H1 (cell line): ENCODE results near the gene GRIK4. TPM values are rescaled to one million over a fixed set of nuclear protein-coding genes. Genes with fewer than 3 reads are reported as not detected.
A peak's percentile ranks its signal among the peaks of the same experiment; 100 is the strongest.

Experiments
- CTCF ChIA-PET: fragments of 300-600 bp; sonication (Branson Sonifier 250); formaldehyde crosslinking; loops from one replicate; lab custom pipeline; 2021; ENCODE audit not compliant: partially characterized antibody; lab: Charles Lee
- POLR2A ChIA-PET: fragments of 300-600 bp; sonication (Branson Sonifier 250); formaldehyde crosslinking; loops from one replicate; lab custom pipeline; 2021; ENCODE audit warnings: inconsistent platforms; ENCODE audit not compliant: partially characterized antibody; lab: Charles Lee
- DNase-seq, 2 experiments: peaks; one replicate each; pipeline versions ENCODE4 v3.0.0 to v3.0.0-alpha.2; 2010 to 2022; ENCODE audit warnings: low spot score in 2 of 2, low read depth in 1 of 2, mixed read lengths in 1 of 2
- FAIRE-seq: peaks from 2 replicates; lab custom pipeline; 2011; peaks lifted over from hg19 to GRCh38; lab: Jason Lieb, UNC
- H2AFZ ChIP-seq: 2 replicates; pipeline ENCODE4 v1.8.1; 2012; ENCODE audit warnings: low read length, inconsistent platforms
- H2AK5ac ChIP-seq: 2 replicates; pipeline ENCODE4 v1.6.1; 2013; ENCODE audit warnings: low read depth, low read length
- H2BK120ac ChIP-seq: replicated peaks from 2 replicates; pipeline ENCODE3; 2013; ENCODE audit warnings: low read depth, low read length, inconsistent platforms
- H2BK12ac ChIP-seq: 2 replicates; pipeline ENCODE4 v1.6.1; 2013; ENCODE audit warnings: low read depth, low read length
- H2BK15ac ChIP-seq: 2 replicates; pipeline ENCODE4 v1.6.1; 2013; ENCODE audit warnings: low read length
- H2BK20ac ChIP-seq: 2 replicates; pipeline ENCODE4 v1.6.1; 2013; ENCODE audit warnings: low read length
- H2BK5ac ChIP-seq: 2 replicates; pipeline ENCODE4 v1.6.1; 2013; ENCODE audit warnings: low read depth, low read length
- H3K14ac ChIP-seq: 2 replicates; pipeline ENCODE4 v1.6.1; 2013; ENCODE audit warnings: inconsistent platforms; ENCODE audit not compliant: insufficient read length
- H3K18ac ChIP-seq: 2 replicates; pipeline ENCODE4 v1.6.1; 2013; ENCODE audit warnings: low read length; ENCODE audit errors: extremely low read depth
- H3K23ac ChIP-seq: 2 replicates; pipeline ENCODE4 v1.6.1; 2013; ENCODE audit warnings: inconsistent platforms; ENCODE audit not compliant: insufficient read length
- H3K23me2 ChIP-seq: 2 replicates; pipeline ENCODE4 v1.6.1; 2013; ENCODE audit warnings: low read depth, low read length
- H3K27ac ChIP-seq: 2 replicates; pipeline ENCODE4 v1.6.1; 2011; ENCODE audit warnings: low read depth, low read length, inconsistent platforms
- H3K27me3 ChIP-seq, 4 experiments: replicated peaks in 1 of 4; 1 replicate in 1 of 4; 2 replicates in 3 of 4; pipeline versions ENCODE4 v1.6.1 to v1.8.1; 2011 to 2013; ENCODE audit warnings: low read length in 3 of 4, mild to moderate bottlenecking in 3 of 4, inconsistent platforms in 2 of 4, mixed read lengths in 2 of 4, moderate library complexity in 1 of 4; ENCODE audit not compliant: control insufficient read depth in 3 of 4, insufficient read depth in 3 of 4; ENCODE audit errors: extremely low read depth in 1 of 4
- H3K36me3 ChIP-seq, 4 experiments: 2 replicates each; pipeline versions ENCODE4 v1.6.1 to v1.8.1; 2011 to 2013; ENCODE audit warnings: mild to moderate bottlenecking in 4 of 4, low read length in 3 of 4, moderate library complexity in 2 of 4, control low read depth in 1 of 4, inconsistent platforms in 1 of 4; ENCODE audit not compliant: insufficient read depth in 4 of 4, control insufficient read depth in 2 of 4
- H3K4ac ChIP-seq: replicated peaks from 2 replicates; pipeline ENCODE3; 2013; ENCODE audit warnings: low read length, low read depth, mixed read lengths, inconsistent platforms; ENCODE audit not compliant: insufficient read length
- H3K4me1 ChIP-seq, 4 experiments: replicated peaks in 1 of 4; 1 replicate in 1 of 4; 2 replicates in 3 of 4; pipeline versions ENCODE4 v1.6.1 to v1.8.1; 2011 to 2013; ENCODE audit warnings: low read length in 3 of 4, inconsistent platforms in 2 of 4, mixed read lengths in 1 of 4; ENCODE audit not compliant: insufficient read depth in 4 of 4, control insufficient read depth in 3 of 4
- H3K4me2 ChIP-seq, 2 experiments: 2 replicates each; pipeline versions ENCODE4 v1.6.1 to v1.8.1; 2011 to 2013; ENCODE audit warnings: low read depth in 2 of 2, low read length in 2 of 2, control low read depth in 1 of 2, inconsistent platforms in 1 of 2, mild to moderate bottlenecking in 1 of 2; ENCODE audit not compliant: insufficient read depth in 1 of 2
- H3K4me3 ChIP-seq, 4 experiments: fragments of 200-600, 300-600 bp in 1 of 4; sonication (generic), shearing (Covaris generic), sonication (Bioruptor Twin) in 1 of 4; 2 replicates each; pipeline versions ENCODE4 v1.5.1 to v1.8.1; 2011 to 2016; ENCODE audit warnings: low read length in 4 of 4, low read depth in 3 of 4, control low read depth in 2 of 4, inconsistent platforms in 2 of 4, mild to moderate bottlenecking in 2 of 4, mixed read lengths in 1 of 4, moderate library complexity in 1 of 4; ENCODE audit not compliant: insufficient read depth in 2 of 4; ENCODE audit errors: extremely low read depth in 1 of 4
- H3K56ac ChIP-seq: replicated peaks from 2 replicates; pipeline ENCODE3; 2013; ENCODE audit warnings: low read depth, mild to moderate bottlenecking, mixed read lengths, low read length, inconsistent platforms; ENCODE audit not compliant: insufficient read length
- H3K79me1 ChIP-seq: 2 replicates; pipeline ENCODE4 v1.6.1; 2013; ENCODE audit warnings: low read depth, low read length, control low read depth
- H3K79me2 ChIP-seq, 2 experiments: 2 replicates each; pipeline versions ENCODE4 v1.6.1 to v1.8.1; 2012 to 2013; ENCODE audit warnings: low read length in 2 of 2, mild to moderate bottlenecking in 2 of 2, inconsistent platforms in 1 of 2; ENCODE audit not compliant: insufficient read depth in 2 of 2, control insufficient read depth in 1 of 2
- H3K9ac ChIP-seq, 4 experiments: replicated peaks in 1 of 4; 1 replicate in 1 of 4; 2 replicates in 3 of 4; pipeline versions ENCODE4 v1.6.1 to v1.8.1; 2011 to 2013; ENCODE audit warnings: low read depth in 3 of 4, low read length in 3 of 4, control low read depth in 2 of 4, mild to moderate bottlenecking in 2 of 4, moderate library complexity in 2 of 4, inconsistent platforms in 1 of 4; ENCODE audit errors: extremely low read depth in 1 of 4
- H3K9me3 ChIP-seq, 2 experiments: 2 replicates each; pipeline versions ENCODE4 v1.6.1 to v1.8.1; 2012 to 2013; ENCODE audit warnings: mild to moderate bottlenecking in 2 of 2, moderate library complexity in 2 of 2, control low read depth in 1 of 2, inconsistent platforms in 1 of 2, low read depth in 1 of 2, low read length in 1 of 2, mixed read lengths in 1 of 2; ENCODE audit not compliant: insufficient read depth in 2 of 2
- H4K20me1 ChIP-seq, 2 experiments: replicated peaks in 1 of 2; 2 replicates each; pipeline versions ENCODE3 to v1.8.1; 2011 to 2013; ENCODE audit warnings: inconsistent platforms in 2 of 2, low read length in 2 of 2, mild to moderate bottlenecking in 1 of 2; ENCODE audit not compliant: insufficient read depth in 2 of 2, control insufficient read depth in 1 of 2
- H4K5ac ChIP-seq: 2 replicates; pipeline ENCODE4 v1.6.1; 2013; ENCODE audit warnings: low read length, low read depth, mixed read lengths, inconsistent platforms; ENCODE audit not compliant: insufficient read length
- H4K8ac ChIP-seq: 2 replicates; pipeline ENCODE4 v1.8.0; 2013; ENCODE audit warnings: mild to moderate bottlenecking, moderate library complexity, low read length, inconsistent platforms; ENCODE audit not compliant: insufficient read depth; ENCODE audit errors: extremely low read depth
- H4K91ac ChIP-seq: replicated peaks from 2 replicates; pipeline ENCODE3; 2013; ENCODE audit warnings: low read length, mixed read lengths, inconsistent platforms; ENCODE audit not compliant: insufficient read length
- ASH2L ChIP-seq: fragments of 200-600, 300-600 bp; sonication (generic); IDR thresholded peaks from one replicate; pipeline ENCODE4 v1.7.1; 2017; ENCODE audit warnings: low read length
- ATF3 ChIP-seq: IDR thresholded peaks from 2 replicates; pipeline ENCODE4 v1.6.1; 2011; ENCODE audit warnings: low read depth, mild to moderate bottlenecking, low read length; ENCODE audit not compliant: insufficient read depth
- BRCA1 ChIP-seq: IDR thresholded peaks from 2 replicates; pipeline ENCODE4 v1.6.1; 2012; ENCODE audit warnings: low read depth, low read length, improper control_type of control experiment
- CBX5 ChIP-seq: fragments of 300-800, 300-1000 bp; sonication (generic); IDR thresholded peaks from 2 replicates; pipeline ENCODE4 v1.7.1; 2016; ENCODE audit warnings: antibody characterized with exemption, low read length, low read depth
- HDAC2 ChIP-seq, 2 experiments: fragments of 300-600 bp in 1 of 2; sonication (generic) in 1 of 2; IDR thresholded peaks; 2 replicates each; pipeline ENCODE4 v1.6.1; 2011 to 2012; ENCODE audit warnings: low read depth in 2 of 2, low read length in 2 of 2, mild to moderate bottlenecking in 2 of 2, moderate library complexity in 2 of 2, borderline replicate concordance in 1 of 2, inconsistent platforms in 1 of 2
- MAFK ChIP-seq: IDR thresholded peaks from 2 replicates; pipeline ENCODE4 v1.6.1; 2012; ENCODE audit warnings: low read depth, mild to moderate bottlenecking, improper control_type of control experiment, low read length
- POLR2AphosphoS5 ChIP-seq: IDR thresholded peaks from 2 replicates; pipeline ENCODE4 v1.6.1; 2011; ENCODE audit warnings: low read depth, low read length
- RAD21 ChIP-seq, 2 experiments: IDR thresholded peaks in 1 of 2; conservative IDR thresholded peaks in 1 of 2; 2 replicates each; pipeline ENCODE4 v1.6.1; 2011; ENCODE audit warnings: low read depth in 2 of 2, low read length in 2 of 2, improper control_type of control experiment in 1 of 2, inconsistent platforms in 1 of 2, mild to moderate bottlenecking in 1 of 2, moderate library complexity in 1 of 2
- SIX5 ChIP-seq: IDR thresholded peaks from 2 replicates; pipeline ENCODE4 v1.6.1; 2011; ENCODE audit warnings: mild to moderate bottlenecking, low read depth, low read length
- SP1 ChIP-seq: IDR thresholded peaks from 2 replicates; pipeline ENCODE4 v1.6.1; 2011; ENCODE audit warnings: low read depth, low read length
- SP4 ChIP-seq: IDR thresholded peaks from 2 replicates; pipeline ENCODE4 v1.6.1; 2012; ENCODE audit warnings: low read length, inconsistent platforms
- SRF ChIP-seq: IDR thresholded peaks from 2 replicates; pipeline ENCODE4 v1.6.1; 2011; ENCODE audit warnings: mild to moderate bottlenecking, low read depth, low read length, moderate library complexity
- TBP ChIP-seq: IDR thresholded peaks from 2 replicates; pipeline ENCODE4 v1.6.1; 2011; ENCODE audit warnings: low read depth, low read length, improper control_type of control experiment
- WGBS, 2 experiments: shearing (Covaris generic) in 1 of 2; methylation state at CpG; one replicate each; pipeline versions ENCODE4 v1.1.6 to v1.1.7; 2013 to 2015; ENCODE audit warnings: low lambda C conversion rate in 2 of 2, mixed read lengths in 2 of 2, inconsistent platforms in 1 of 2, low coverage in 1 of 2, missing lambda C conversion rate in 1 of 2; ENCODE audit not compliant: insufficient replicate concordance in 2 of 2, insufficient coverage in 1 of 2, insufficient read length in 1 of 2; ENCODE audit errors: extremely low coverage in 1 of 2, missing lambda C conversion rate in 1 of 2; 5-methylcytosine and 5-hydroxymethylcytosine counted together
- polyA plus RNA-seq, 7 experiments: library from polyadenylated mRNA; depleted of rRNA in 3 of 7; stranded (reverse) in 5 of 7; unstranded in 2 of 7; fragments of >200 nt in 5 of 7; fragments of 200-250 nt in 2 of 7; gene quantifications; 1 replicate in 5 of 7; 2 replicates in 1 of 7; 4 replicates in 1 of 7; pipeline versions ENCODE4 v1.2.1 to v1.2.3, GENCODE V29; 2011 to 2013; ENCODE audit warnings: missing spikeins in 2 of 7, mixed read lengths in 2 of 7
- total RNA-seq: library from RNA; stranded (reverse); fragmentation: NEBNext Ultra II Directional; extraction: Animal tissue kit (Norgen Biotek cat#: 25700); gene quantifications from 2 replicates; pipeline ENCODE4 v1.2.1, GENCODE V29; 2021

Gene GRIK4
- total and polyA plus RNA-seq, 2 of the 8 experiments (the other 6 are each of a cell fraction or from before 2014, with no cell fraction given), result 1.2 to 2.9 TPM

GRCh38 chr11:120520091-120520822, 8.7 kb downstream of the GRIK4 start:
- DNase-seq, result no peak
- TF ChIP-seq POLR2AphosphoS5 (no peak), SIX5 (no peak), SP4 (no peak), TBP (no peak), MAFK (no peak), BRCA1 (no peak), SP1 (no peak), HDAC2 (IDR thresholded peaks at IDR 0.05; ENCODE audit: borderline replicate concordance in 1 of 2, low read depth in 2 of 2, low read length in 2 of 2) (no peak), ASH2L (no peak), RAD21 (IDR thresholded peaks at IDR 0.05 in 1 of 2, conservative IDR thresholded peaks at IDR 0.05 in 1 of 2; ENCODE audit: low read depth in 2 of 2, low read length in 2 of 2) (no peak), SRF (no peak), ATF3 (no peak), CBX5 (no peak)

More at GRCh38 chr11:120520091-120520822, 8.7 kb downstream of the GRIK4 start:
- no peak overlapping the region for H3K4me3 ChIP-seq
- peak overlapping the region; percentile 64 for H4K91ac ChIP-seq
- no peak overlapping the region for H3K4me2 ChIP-seq
- peaks cover 0 to under 1% (median 0%) of the 10 kb centered on the region in 4 experiments; a peak in 2 of 7 replicates for H3K27me3 ChIP-seq
- no peaks in the 10 kb centered on the region for H3K23me2 ChIP-seq
- no peaks in the 10 kb centered on the region for H4K20me1 ChIP-seq
- no peak overlapping the region for H2BK20ac ChIP-seq
- H3K4ac ChIP-seq, result no peak overlapping the region
- WGBS, 2 experiments, result 91% methylated on average over 16 of the region's 16 CpGs; no CpG with 5 or more reads in 1 of the 2 experiments
- H2BK12ac ChIP-seq, result no peak overlapping the region
- no peaks in the 10 kb centered on the region for H3K36me3 ChIP-seq
- no peak overlapping the region for H3K56ac ChIP-seq
- no peak overlapping the region for H2BK15ac ChIP-seq
- no peaks in the 10 kb centered on the region for H3K9me3 ChIP-seq
- H3K79me2 ChIP-seq, result no peaks in the 10 kb centered on the region
- ChIA-PET CTCF (interaction anchor here (0.7 to 2.7 kb wide), 5 partner anchors 9 to 140 kb away, joined by 3 to 6 read pairs (median 4); partner anchors contain the start of gene GRIK4), POLR2A (no interaction called here)
- H3K14ac ChIP-seq, result no peak overlapping the region
- no peaks in the 10 kb centered on the region for H3K79me1 ChIP-seq
- no peak overlapping the region for H2BK120ac ChIP-seq
- H2BK5ac ChIP-seq, result no peak overlapping the region
- no peak overlapping the region for H3K23ac ChIP-seq
- no peak overlapping the region for H4K8ac ChIP-seq
- H3K18ac ChIP-seq, result no peak overlapping the region
- no peak for FAIRE-seq
- H3K9ac ChIP-seq, result no peak overlapping the region
- no peak overlapping the region for H3K27ac ChIP-seq
- no peak overlapping the region for H2AK5ac ChIP-seq
- H3K4me1 ChIP-seq, result peaks cover 3 to 27% (median 15%) of the 10 kb centered on the region in 4 experiments
- no peak overlapping the region for H2AFZ ChIP-seq
- no peak overlapping the region for H4K5ac ChIP-seq
